Measurements from ENCODE around the gene CYB561A3. TPM values are rescaled to one million over a fixed set of nuclear protein-coding genes. Genes with fewer than 3 reads are reported as not detected.
A peak's percentile ranks its signal among the peaks of the same experiment; 100 is the strongest.

CYB561A3 gene
- total and polyA plus RNA-seq, 2 of the 13 experiments (the other 11 are each of a cell fraction or from before 2014, with no cell fraction given): 11.4 to 14.9 TPM

DNA sequence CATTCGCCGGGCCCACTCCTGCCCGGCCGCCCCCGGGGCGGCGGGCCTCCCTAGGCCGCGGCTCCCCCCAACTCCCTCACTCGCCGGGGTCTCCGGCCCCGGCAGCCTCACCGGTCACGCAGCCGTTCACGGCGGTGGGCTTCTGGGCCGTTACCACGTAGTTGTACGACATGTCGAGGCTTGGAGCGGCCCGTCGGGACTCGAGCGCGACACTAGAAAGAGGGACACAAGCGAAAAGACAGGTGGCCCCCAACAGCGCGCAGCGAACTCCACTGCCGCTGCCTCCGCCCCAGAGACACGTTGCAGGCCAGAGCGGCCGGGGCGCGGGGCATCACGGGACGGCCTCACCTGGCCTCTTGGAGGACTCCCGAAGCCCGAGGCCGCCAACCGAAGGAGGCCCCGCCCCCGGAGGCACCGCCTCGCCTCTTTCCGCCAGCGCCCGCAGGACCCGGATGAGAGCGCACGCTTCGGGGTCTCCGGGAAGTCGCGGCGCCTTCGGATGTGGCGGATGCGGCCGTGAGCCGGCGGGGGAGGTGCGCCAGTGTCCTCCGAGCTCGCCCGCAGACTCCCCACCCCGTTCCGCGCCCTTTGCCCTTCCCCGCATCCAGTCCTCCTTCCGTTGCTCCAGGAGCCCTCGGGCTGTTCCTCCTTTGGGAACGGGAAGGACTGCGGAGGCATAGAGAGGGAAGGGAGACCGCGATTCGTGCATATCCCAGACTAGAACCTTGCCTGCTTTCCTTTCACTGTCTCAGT is 28.7 kb downstream of the CYB561A3 start, which contains the start of the genes DDB1 and TKFC (continued):
- TF ChIP-seq, protein P1, sequence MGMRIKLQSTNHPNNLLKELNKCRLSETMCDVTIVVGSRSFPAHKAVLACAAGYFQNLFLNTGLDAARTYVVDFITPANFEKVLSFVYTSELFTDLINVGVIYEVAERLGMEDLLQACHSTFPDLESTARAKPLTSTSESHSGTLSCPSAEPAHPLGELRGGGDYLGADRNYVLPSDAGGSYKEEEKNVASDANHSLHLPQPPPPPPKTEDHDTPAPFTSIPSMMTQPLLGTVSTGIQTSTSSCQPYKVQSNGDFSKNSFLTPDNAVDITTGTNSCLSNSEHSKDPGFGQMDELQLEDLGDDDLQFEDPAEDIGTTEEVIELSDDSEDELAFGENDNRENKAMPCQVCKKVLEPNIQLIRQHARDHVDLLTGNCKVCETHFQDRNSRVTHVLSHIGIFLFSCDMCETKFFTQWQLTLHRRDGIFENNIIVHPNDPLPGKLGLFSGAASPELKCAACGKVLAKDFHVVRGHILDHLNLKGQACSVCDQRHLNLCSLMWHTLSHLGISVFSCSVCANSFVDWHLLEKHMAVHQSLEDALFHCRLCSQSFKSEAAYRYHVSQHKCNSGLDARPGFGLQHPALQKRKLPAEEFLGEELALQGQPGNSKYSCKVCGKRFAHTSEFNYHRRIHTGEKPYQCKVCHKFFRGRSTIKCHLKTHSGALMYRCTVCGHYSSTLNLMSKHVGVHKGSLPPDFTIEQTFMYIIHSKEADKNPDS (CRISPR knock-in tag; IDR thresholded peaks at IDR 0.05): no peak; the same call in none of the 2 replicates
- TF ChIP-seq JUNB (CRISPR knock-in tag; IDR thresholded peaks at IDR 0.05; ENCODE audit: borderline replicate concordance): no peak
- peak; percentile 92; the same call in 1 of the 2 replicates for TF ChIP-seq SIN3A (IDR thresholded peaks at IDR 0.05; ENCODE audit: borderline replicate concordance, low read depth, low read length)
- TF ChIP-seq KLF16 (CRISPR knock-in tag; IDR thresholded peaks at IDR 0.05): peak in 1 of 2 experiments; percentile 94; a peak in 2 of 4 replicates
- TF ChIP-seq ZSCAN5A (CRISPR knock-in tag; IDR thresholded peaks at IDR 0.05; ENCODE audit: borderline replicate concordance): peak; percentile 59; the same call in 1 of the 2 replicates
- no peak for TF ChIP-seq AHR (CRISPR knock-in tag; IDR thresholded peaks at IDR 0.05)
- peak; percentile 79 for TF ChIP-seq NR2C2 (CRISPR knock-in tag; IDR thresholded peaks at IDR 0.05; ENCODE audit: borderline replicate concordance)
- TF ChIP-seq, protein P2, sequence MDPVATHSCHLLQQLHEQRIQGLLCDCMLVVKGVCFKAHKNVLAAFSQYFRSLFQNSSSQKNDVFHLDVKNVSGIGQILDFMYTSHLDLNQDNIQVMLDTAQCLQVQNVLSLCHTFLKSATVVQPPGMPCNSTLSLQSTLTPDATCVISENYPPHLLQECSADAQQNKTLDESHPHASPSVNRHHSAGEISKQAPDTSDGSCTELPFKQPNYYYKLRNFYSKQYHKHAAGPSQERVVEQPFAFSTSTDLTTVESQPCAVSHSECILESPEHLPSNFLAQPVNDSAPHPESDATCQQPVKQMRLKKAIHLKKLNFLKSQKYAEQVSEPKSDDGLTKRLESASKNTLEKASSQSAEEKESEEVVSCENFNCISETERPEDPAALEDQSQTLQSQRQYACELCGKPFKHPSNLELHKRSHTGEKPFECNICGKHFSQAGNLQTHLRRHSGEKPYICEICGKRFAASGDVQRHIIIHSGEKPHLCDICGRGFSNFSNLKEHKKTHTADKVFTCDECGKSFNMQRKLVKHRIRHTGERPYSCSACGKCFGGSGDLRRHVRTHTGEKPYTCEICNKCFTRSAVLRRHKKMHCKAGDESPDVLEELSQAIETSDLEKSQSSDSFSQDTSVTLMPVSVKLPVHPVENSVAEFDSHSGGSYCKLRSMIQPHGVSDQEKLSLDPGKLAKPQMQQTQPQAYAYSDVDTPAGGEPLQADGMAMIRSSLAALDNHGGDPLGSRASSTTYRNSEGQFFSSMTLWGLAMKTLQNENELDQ (CRISPR knock-in tag; IDR thresholded peaks at IDR 0.05; ENCODE audit: borderline replicate concordance): no peak; the same call in 1 of the 2 replicates
- TF ChIP-seq KLF11 (CRISPR knock-in tag; IDR thresholded peaks at IDR 0.05): no peak
- no peak for TF ChIP-seq ZNF773 (CRISPR knock-in tag; IDR thresholded peaks at IDR 0.05; ENCODE audit: borderline replicate concordance)
- peak; percentile 40; the same call in 1 of the 2 replicates for TF ChIP-seq ZNF616 (CRISPR knock-in tag; IDR thresholded peaks at IDR 0.05; ENCODE audit: low read depth)
- no peak for TF ChIP-seq ZNF207 (IDR thresholded peaks at IDR 0.05; ENCODE audit: borderline replicate concordance)
- TF ChIP-seq NCOA2 (CRISPR knock-in tag; IDR thresholded peaks at IDR 0.05): no peak
- TF ChIP-seq, protein P3, sequence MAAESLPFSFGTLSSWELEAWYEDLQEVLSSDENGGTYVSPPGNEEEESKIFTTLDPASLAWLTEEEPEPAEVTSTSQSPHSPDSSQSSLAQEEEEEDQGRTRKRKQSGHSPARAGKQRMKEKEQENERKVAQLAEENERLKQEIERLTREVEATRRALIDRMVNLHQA (CRISPR knock-in tag; IDR thresholded peaks at IDR 0.05): no peak
- 0 out of 2 replicates have a peak, but pooled peaks have one; percentile 21 for TF ChIP-seq ZNF142 (CRISPR knock-in tag; IDR thresholded peaks at IDR 0.05)

All from HepG2 (cell line).